Activated T-cell treated with anti-CD3 and anti-CD28 coated beads, Interleukin-2, amount 50 U/mL, for 72 hours (primary cell): ENCODE data around the gene CDON. TPM values are rescaled to one million over a fixed set of nuclear protein-coding genes. Genes with fewer than 3 reads are reported as not detected.
"Not testable (repeated sequence)": the region's sequence is repeated elsewhere in the genome, so short reads cannot be mapped to it uniquely, and the experiment has no call there.

Source experiments
- ATAC-seq, 2 donors: fragments of 150-1000 bp; cut with Tn5 transposase; replicated peaks in 1 of 2; 2 replicates each; pipeline ENCODE4 v1.10.0; 2021; ENCODE audit warnings: moderate library complexity in 2 of 2, mild to moderate bottlenecking in 1 of 2
- DNase-seq, 2 donors: peaks; one replicate each; pipeline ENCODE4 v3.0.0; 2021 to 2022; ENCODE audit warnings: mixed read lengths in 1 of 2
- H3K27ac Mint-ChIP-seq: one replicate; pipeline ENCODE4 v1.8.0; 2022; ENCODE audit warnings: mild to moderate bottlenecking, moderate library complexity, mixed read lengths
- H3K27me3 Mint-ChIP-seq: one replicate; pipeline ENCODE4 v1.8.0; 2022; ENCODE audit warnings: low read depth, mixed read lengths
- H3K36me3 Mint-ChIP-seq, 2 donors: one replicate each; pipeline ENCODE4 v1.8.0; 2022; ENCODE audit warnings: mixed read lengths in 2 of 2, mild to moderate bottlenecking in 1 of 2; ENCODE audit not compliant: insufficient read depth in 2 of 2
- H3K4me1 Mint-ChIP-seq: one replicate; pipeline ENCODE4 v1.8.0; 2022; ENCODE audit warnings: low read depth, mixed read lengths
- H3K4me3 Mint-ChIP-seq, 2 donors: one replicate each; pipeline ENCODE4 v1.8.0; 2022; ENCODE audit warnings: mild to moderate bottlenecking in 2 of 2, mixed read lengths in 2 of 2, moderate library complexity in 2 of 2
- H3K9me3 Mint-ChIP-seq, 2 donors: one replicate each; pipeline ENCODE4 v1.8.0; 2022; ENCODE audit warnings: mixed read lengths in 2 of 2
- total RNA-seq, 2 donors: library from RNA; stranded (reverse); gene quantifications; one replicate each; pipeline ENCODE4 v1.2.3, GENCODE V29; 2022

CDON gene
- total RNA-seq, 2 donors from 2014 or later: 1.3 to 1.9 TPM

- Mint-ChIP-seq H3K36me3 (peaks cover 0 to 1% of the 10 kb centered on the region in 2 donors), H3K27ac (no peak overlapping the region), H3K27me3 (no peaks in the 10 kb centered on the region), H3K4me3 (no peak overlapping the region), H3K4me1 (peaks cover 15% of the 10 kb centered on the region), H3K9me3 (no peaks in the 10 kb centered on the region)
- no peak for DNase-seq
- no peak for ATAC-seq
Measured at GRCh38 chr11:126048197-126048596, 14.5 kb downstream of the CDON start.

- H3K9me3 Mint-ChIP-seq: no peaks in the 10 kb centered on the region
- H3K36me3 Mint-ChIP-seq: peaks cover 0 to 1% of the 10 kb centered on the region in 2 donors
- H3K4me1 Mint-ChIP-seq: peaks cover 15% of the 10 kb centered on the region
- ATAC-seq (no peak), DNase-seq (no peak)
- H3K27ac Mint-ChIP-seq: no peak overlapping the region
- no peaks in the 10 kb centered on the region for H3K27me3 Mint-ChIP-seq
- H3K4me3 Mint-ChIP-seq: no peak overlapping the region
Measured at GRCh38 chr11:126046570-126047195, 16.0 kb downstream of the CDON start.

GRCh38 chr11:126039485-126040271 is 23.0 kb downstream of the CDON start:
- Mint-ChIP-seq H3K9me3 (no peaks in the 10 kb centered on the region), H3K4me3 (no peak overlapping the region), H3K27ac (no peak overlapping the region), H3K4me1 (no peaks in the 10 kb centered on the region), H3K36me3 (no peaks in the 10 kb centered on the region), H3K27me3 (no peaks in the 10 kb centered on the region)
- DNase-seq (peak in 1 of 2 donors; percentile 6), ATAC-seq (peak; percentile 68 to 97)

- H3K27me3 Mint-ChIP-seq: peaks cover 13% of the 10 kb centered on the region
- no peaks in the 10 kb centered on the region for H3K9me3 Mint-ChIP-seq
Measured at GRCh38 chr11:126035718-126036117, 26.9 kb downstream of the CDON start.

GRCh38 chr11:126034933-126035425 is 27.7 kb downstream of the CDON start:
- H3K27me3 Mint-ChIP-seq: peaks cover 13% of the 10 kb centered on the region
- no peaks in the 10 kb centered on the region for H3K36me3 Mint-ChIP-seq

More at GRCh38 chr11:126035718-126036117, 26.9 kb downstream of the CDON start:
- ATAC-seq (no peak), DNase-seq (no peak)
- H3K4me3 Mint-ChIP-seq: no peak overlapping the region
- no peak overlapping the region for H3K27ac Mint-ChIP-seq
- no peaks in the 10 kb centered on the region for H3K36me3 Mint-ChIP-seq
- H3K4me1 Mint-ChIP-seq: no peaks in the 10 kb centered on the region

GRCh38 chr11:126034039-126034932 is 28.4 kb downstream of the CDON start:
- ATAC-seq (no peak), DNase-seq (no peak)
- Mint-ChIP-seq H3K36me3 (no peaks in the 10 kb centered on the region), H3K4me1 (no peaks in the 10 kb centered on the region), H3K27ac (no peak overlapping the region), H3K9me3 (no peaks in the 10 kb centered on the region), H3K27me3 (peaks cover 17% of the 10 kb centered on the region), H3K4me3 (no peak overlapping the region)

More at GRCh38 chr11:126034933-126035425, 27.7 kb downstream of the CDON start:
- no peaks in the 10 kb centered on the region for H3K9me3 Mint-ChIP-seq
- H3K4me3 Mint-ChIP-seq: no peak overlapping the region
- DNase-seq (no peak), ATAC-seq (no peak)
- H3K4me1 Mint-ChIP-seq: no peaks in the 10 kb centered on the region
- no peak overlapping the region for H3K27ac Mint-ChIP-seq

- Mint-ChIP-seq H3K27ac (no peak overlapping the region), H3K4me1 (no peaks in the 10 kb centered on the region), H3K27me3 (peaks cover 17% of the 10 kb centered on the region), H3K9me3 (no peaks in the 10 kb centered on the region), H3K36me3 (no peaks in the 10 kb centered on the region), H3K4me3 (no peak overlapping the region)
- DNase-seq (no peak), ATAC-seq (no peak)
Measured at GRCh38 chr11:126032375-126032774, 30.3 kb downstream of the CDON start.

GRCh38 chr11:126029805-126030204 is 32.9 kb downstream of the CDON start:
- H3K36me3 Mint-ChIP-seq: no peaks in the 10 kb centered on the region

GRCh38 chr11:126029237-126029636 is 33.4 kb downstream of the CDON start:
- H3K9me3 Mint-ChIP-seq: no peaks in the 10 kb centered on the region
- peaks cover 17% of the 10 kb centered on the region for H3K27me3 Mint-ChIP-seq
- H3K36me3 Mint-ChIP-seq: no peaks in the 10 kb centered on the region
- H3K4me1 Mint-ChIP-seq: no peaks in the 10 kb centered on the region
- ATAC-seq (no peak), DNase-seq (no peak)
- no peak overlapping the region for H3K27ac Mint-ChIP-seq
- H3K4me3 Mint-ChIP-seq: no peak overlapping the region

More at GRCh38 chr11:126029805-126030204, 32.9 kb downstream of the CDON start:
- Mint-ChIP-seq H3K4me1 (no peaks in the 10 kb centered on the region), H3K9me3 (no peaks in the 10 kb centered on the region), H3K27ac (no peak overlapping the region), H3K27me3 (peaks cover 17% of the 10 kb centered on the region), H3K4me3 (no peak overlapping the region)
- ATAC-seq: no peak
- DNase-seq: no peak

GRCh38 chr11:126028534-126028933 is 34.1 kb downstream of the CDON start:
- H3K36me3 Mint-ChIP-seq, H3K4me1 Mint-ChIP-seq, H3K27ac Mint-ChIP-seq, ATAC-seq, DNase-seq, H3K9me3 Mint-ChIP-seq, H3K4me3 Mint-ChIP-seq: not testable (repeated sequence)
- peaks cover 17% of the 10 kb centered on the region for H3K27me3 Mint-ChIP-seq

- Mint-ChIP-seq H3K27ac (no peak overlapping the region), H3K4me3 (no peak overlapping the region), H3K36me3 (no peaks in the 10 kb centered on the region), H3K9me3 (no peaks in the 10 kb centered on the region), H3K4me1 (no peaks in the 10 kb centered on the region), H3K27me3 (peaks cover 7% of the 10 kb centered on the region)
- ATAC-seq: no peak
- no peak for DNase-seq
Measured at GRCh38 chr11:126026579-126026978, 36.1 kb downstream of the CDON start.

- no peaks in the 10 kb centered on the region for H3K9me3 Mint-ChIP-seq
- H3K36me3 Mint-ChIP-seq: no peaks in the 10 kb centered on the region
- no peaks in the 10 kb centered on the region for H3K4me1 Mint-ChIP-seq
- H3K27me3 Mint-ChIP-seq: peaks cover 4% of the 10 kb centered on the region
- ATAC-seq (no peak), DNase-seq (no peak)
- H3K4me3 Mint-ChIP-seq: no peak overlapping the region
- H3K27ac Mint-ChIP-seq: no peak overlapping the region
Measured at GRCh38 chr11:126025822-126026221, 36.8 kb downstream of the CDON start.

- Mint-ChIP-seq H3K9me3 (no peaks in the 10 kb centered on the region), H3K27me3 (no peaks in the 10 kb centered on the region), H3K27ac (no peak overlapping the region), H3K36me3 (no peaks in the 10 kb centered on the region), H3K4me1 (no peaks in the 10 kb centered on the region), H3K4me3 (no peak overlapping the region)
- DNase-seq (no peak), ATAC-seq (no peak)
Measured at GRCh38 chr11:126024123-126024522, 38.5 kb downstream of the CDON start.
